ENCODE results near the gene ZNF580. TPM values are rescaled to one million over a fixed set of nuclear protein-coding genes. Genes with fewer than 3 reads are reported as not detected.

The ZNF580 gene
- total RNA-seq, 1 donor from 2014 or later: 41.8 TPM

DNA sequence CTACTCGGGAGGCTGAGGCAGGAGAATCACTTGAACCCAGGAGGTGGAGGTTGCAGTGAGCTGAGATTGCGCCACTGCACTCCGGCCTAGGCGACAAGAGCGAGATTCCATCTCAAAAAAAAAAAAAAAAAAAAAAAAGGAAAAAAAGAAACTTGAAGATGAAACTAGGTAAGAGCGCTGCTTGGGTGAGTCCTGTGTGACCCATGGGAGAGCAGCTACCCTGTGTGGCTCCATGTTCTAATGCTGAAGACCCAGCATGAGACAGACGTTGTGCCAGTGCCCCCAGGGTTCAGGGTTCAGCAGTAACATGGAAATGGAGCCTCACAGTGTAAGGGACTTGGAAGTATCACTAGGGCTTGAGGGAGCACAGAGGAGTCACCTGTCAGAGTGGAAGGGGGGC, 22.4 kb upstream of the ZNF580 start:
- TF ChIP-seq, protein P1, sequence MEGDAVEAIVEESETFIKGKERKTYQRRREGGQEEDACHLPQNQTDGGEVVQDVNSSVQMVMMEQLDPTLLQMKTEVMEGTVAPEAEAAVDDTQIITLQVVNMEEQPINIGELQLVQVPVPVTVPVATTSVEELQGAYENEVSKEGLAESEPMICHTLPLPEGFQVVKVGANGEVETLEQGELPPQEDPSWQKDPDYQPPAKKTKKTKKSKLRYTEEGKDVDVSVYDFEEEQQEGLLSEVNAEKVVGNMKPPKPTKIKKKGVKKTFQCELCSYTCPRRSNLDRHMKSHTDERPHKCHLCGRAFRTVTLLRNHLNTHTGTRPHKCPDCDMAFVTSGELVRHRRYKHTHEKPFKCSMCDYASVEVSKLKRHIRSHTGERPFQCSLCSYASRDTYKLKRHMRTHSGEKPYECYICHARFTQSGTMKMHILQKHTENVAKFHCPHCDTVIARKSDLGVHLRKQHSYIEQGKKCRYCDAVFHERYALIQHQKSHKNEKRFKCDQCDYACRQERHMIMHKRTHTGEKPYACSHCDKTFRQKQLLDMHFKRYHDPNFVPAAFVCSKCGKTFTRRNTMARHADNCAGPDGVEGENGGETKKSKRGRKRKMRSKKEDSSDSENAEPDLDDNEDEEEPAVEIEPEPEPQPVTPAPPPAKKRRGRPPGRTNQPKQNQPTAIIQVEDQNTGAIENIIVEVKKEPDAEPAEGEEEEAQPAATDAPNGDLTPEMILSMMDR (conservative IDR thresholded peaks at IDR 0.05): no peak
- H3K4me3 Mint-ChIP-seq: no peak overlapping the region
- no peaks in the 10 kb centered on the region for H3K27me3 Mint-ChIP-seq (ENCODE audit: low read depth)
- DNase-seq (ENCODE audit: low read depth, low spot score): no peak
- peaks cover 13% of the 10 kb centered on the region for H3K36me3 Mint-ChIP-seq (ENCODE audit: low read depth)
- H3K27ac Mint-ChIP-seq (ENCODE audit: unreplicated experiment): peak overlapping the region; percentile 4
- H3K9me3 Mint-ChIP-seq: no peaks in the 10 kb centered on the region
- peaks cover 8% of the 10 kb centered on the region for H3K4me1 Mint-ChIP-seq

GRCh38 chr19:55619286-55619685, 21.5 kb upstream of the ZNF580 start:
- Mint-ChIP-seq H3K4me1 (peaks cover 16% of the 10 kb centered on the region), H3K4me3 (peak overlapping the region; percentile 13), H3K9me3 (peaks cover 3% of the 10 kb centered on the region), H3K27me3 (ENCODE audit: low read depth) (peaks cover 5% of the 10 kb centered on the region), H3K27ac (ENCODE audit: unreplicated experiment) (no peak overlapping the region), H3K36me3 (ENCODE audit: low read depth) (peaks cover 18% of the 10 kb centered on the region)
- no peak for DNase-seq (ENCODE audit: low read depth, low spot score)
- TF ChIP-seq, protein P1 (conservative IDR thresholded peaks at IDR 0.05): no peak

DNA sequence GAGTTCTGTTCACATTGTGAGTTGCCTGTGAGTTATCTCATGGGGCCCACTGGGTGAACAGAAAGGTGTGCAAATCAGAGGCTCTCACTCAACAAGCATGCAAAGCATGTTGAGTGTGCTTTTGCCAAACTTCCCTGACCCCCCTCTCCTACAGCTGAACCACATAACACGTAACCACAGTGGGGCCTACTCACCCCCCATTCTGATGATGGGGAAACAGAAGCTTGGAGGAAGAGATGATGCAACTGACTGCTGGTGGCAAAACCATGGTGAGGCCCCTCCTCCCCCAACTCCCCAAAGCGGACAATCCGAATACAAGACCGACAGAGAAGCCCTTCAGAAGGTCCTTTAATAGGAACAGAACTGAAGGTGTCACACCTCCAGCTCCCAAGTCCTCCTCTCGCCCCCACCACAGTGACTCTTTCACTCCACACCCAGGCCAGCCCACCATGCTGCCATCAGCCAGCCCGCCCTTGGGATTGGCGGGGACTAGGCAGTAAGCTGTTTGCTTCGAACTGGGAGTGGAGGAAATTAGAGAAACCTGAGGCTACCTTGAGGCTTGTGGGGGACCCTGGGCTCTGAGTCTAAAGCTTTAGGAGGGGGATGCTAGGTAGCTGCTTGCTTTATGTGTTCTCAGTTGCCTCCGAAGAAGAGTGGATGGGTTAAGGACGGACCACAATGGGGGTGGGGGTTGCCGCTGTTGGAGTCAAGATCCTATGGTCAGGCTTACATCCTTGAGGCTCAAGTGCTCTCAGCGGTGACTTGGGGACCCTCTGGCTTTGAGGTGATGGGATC, 20.2 kb upstream of the ZNF580 start:
- DNase-seq (ENCODE audit: low read depth, low spot score): no peak
- peaks cover 24% of the 10 kb centered on the region for H3K4me1 Mint-ChIP-seq
- TF ChIP-seq, protein P1 (conservative IDR thresholded peaks at IDR 0.05): no peak
- no peak overlapping the region for H3K27ac Mint-ChIP-seq (ENCODE audit: unreplicated experiment)
- peaks cover 5% of the 10 kb centered on the region for H3K27me3 Mint-ChIP-seq (ENCODE audit: low read depth)
- H3K4me3 Mint-ChIP-seq: peak overlapping the region; percentile 39
- H3K9me3 Mint-ChIP-seq: peaks cover 3% of the 10 kb centered on the region
- H3K36me3 Mint-ChIP-seq (ENCODE audit: low read depth): peaks cover 18% of the 10 kb centered on the region

- Mint-ChIP-seq H3K4me3 (no peak overlapping the region), H3K36me3 (ENCODE audit: low read depth) (peaks cover 18% of the 10 kb centered on the region)
These were observed 19.6 kb upstream of the ZNF580 start for GRCh38 chr19:55621205-55621672.

GRCh38 chr19:55621673-55622231, 19.1 kb upstream of the ZNF580 start:
- Mint-ChIP-seq H3K4me3 (no peak overlapping the region), H3K9me3 (peaks cover 3% of the 10 kb centered on the region), H3K4me1 (peaks cover 24% of the 10 kb centered on the region), H3K27ac (ENCODE audit: unreplicated experiment) (no peak overlapping the region), H3K27me3 (ENCODE audit: low read depth) (peaks cover 5% of the 10 kb centered on the region), H3K36me3 (ENCODE audit: low read depth) (peaks cover 16% of the 10 kb centered on the region)
- TF ChIP-seq, protein P1 (conservative IDR thresholded peaks at IDR 0.05): no peak
- no peak for DNase-seq (ENCODE audit: low read depth, low spot score)

More at GRCh38 chr19:55621205-55621672, 19.6 kb upstream of the ZNF580 start:
- no peak overlapping the region for H3K27ac Mint-ChIP-seq (ENCODE audit: unreplicated experiment)
- peaks cover 24% of the 10 kb centered on the region for H3K4me1 Mint-ChIP-seq
- H3K9me3 Mint-ChIP-seq: peaks cover 3% of the 10 kb centered on the region
- TF ChIP-seq, protein P1 (conservative IDR thresholded peaks at IDR 0.05): no peak
- H3K27me3 Mint-ChIP-seq (ENCODE audit: low read depth): peaks cover 5% of the 10 kb centered on the region
- no peak for DNase-seq (ENCODE audit: low read depth, low spot score)
